GM10266 (cell line): ENCODE data around the gene FCHO1.
A peak's percentile ranks its signal among the peaks of the same experiment; 100 is the strongest.

ENCODE experiments used
- DNase-seq: peaks from one replicate; pipeline ENCODE4 v3.0.0; 2012; ENCODE audit errors: extremely low spot score
- CTCF ChIP-seq: IDR thresholded peaks from 2 replicates; pipeline ENCODE4 v1.5.1; 2012; ENCODE audit warnings: mild to moderate bottlenecking, low read depth; ENCODE audit not compliant: control insufficient read depth, insufficient read depth; ENCODE audit errors: missing control alignments

The FCHO1 gene

GRCh38 chr19:17755443-17755890 is 4.2 kb downstream of the FCHO1 start:
- DNase-seq: no peak
- TF ChIP-seq CTCF: no peak

- TF ChIP-seq CTCF: no peak
- peak; percentile 81 for DNase-seq
Measured at GRCh38 chr19:17755977-17756670, 4.8 kb downstream of the FCHO1 start.

- DNase-seq: no peak
- no peak for TF ChIP-seq CTCF
Measured at GRCh38 chr19:17757125-17757524, 5.8 kb downstream of the FCHO1 start.

GRCh38 chr19:17758515-17758914 is 7.2 kb downstream of the FCHO1 start:
- no peak for TF ChIP-seq CTCF
- no peak for DNase-seq

GRCh38 chr19:17761148-17761547 is 9.9 kb downstream of the FCHO1 start:
- no peak for TF ChIP-seq CTCF
- DNase-seq: no peak

- DNase-seq: no peak
- no peak for TF ChIP-seq CTCF
Measured at GRCh38 chr19:17762505-17763229, 11.4 kb downstream of the FCHO1 start.

- DNase-seq: no peak
- no peak for TF ChIP-seq CTCF
Measured at GRCh38 chr19:17764348-17764747, 13.1 kb downstream of the FCHO1 start.
